Upper lobe of left lung (tissue), 4 donors: ENCODE results near the gene LRRC8E.

Experiments used
- CTCF ChIP-seq, 6 experiments: fragments of 450-650 bp in 4 of 6; fragments of 200-600 bp in 2 of 6; sonication (generic) in 2 of 6; IDR thresholded peaks; one replicate each; pipeline ENCODE4 v1.5.1; 2016 to 2019; ENCODE audit warnings: antibody characterized with exemption in 6 of 6
- EP300 ChIP-seq, 4 donors: sonication (generic); formaldehyde crosslinking; IDR thresholded peaks; one replicate each; pipeline ENCODE4 v1.5.1; 2017; ENCODE audit warnings: antibody characterized with exemption in 4 of 4, control low read depth in 2 of 4
- POLR2AphosphoS5 ChIP-seq, 2 donors: sonication (generic); formaldehyde crosslinking; IDR thresholded peaks; one replicate each; pipeline ENCODE4 v1.5.1; 2017; ENCODE audit warnings: antibody characterized with exemption in 2 of 2

GRCh38 chr19:7905859-7906258, 17.5 kb downstream of the LRRC8E start:
- no peak for TF ChIP-seq CTCF (IDR thresholded peaks at IDR 0.05)
- no peak for TF ChIP-seq EP300 (IDR thresholded peaks at IDR 0.05)
- TF ChIP-seq POLR2AphosphoS5 (IDR thresholded peaks at IDR 0.05), result no peak
